Gastroesophageal sphincter (tissue), 4 donors: Measurements from ENCODE around the gene DGKE. TPM values are rescaled to one million over a fixed set of nuclear protein-coding genes. Genes with fewer than 3 reads are reported as not detected.

Experiments
- ATAC-seq: fragments of 150-250 bp; one replicate; pipeline ENCODE4 v1.9.1; 2016; ENCODE audit warnings: mild to moderate bottlenecking, moderate library complexity
- H3K27ac ChIP-seq, 4 donors: fragments of 200-600 bp; sonication (generic) in 3 of 4; 1 replicate in 3 of 4; 2 replicates in 1 of 4; pipeline ENCODE4 v1.5.1; 2016 to 2019
- H3K27me3 ChIP-seq: fragments of 200-600 bp; sonication (generic); one replicate; pipeline ENCODE4 v1.5.1; 2019
- H3K36me3 ChIP-seq, 2 donors: fragments of 200-600 bp; sonication (generic); one replicate each; pipeline ENCODE4 v1.5.1; 2019; ENCODE audit warnings: control low read depth in 1 of 2
- H3K4me1 ChIP-seq, 3 donors: fragments of 200-600 bp; sonication (generic); 1 replicate in 2 of 3; 2 replicates in 1 of 3; pipeline ENCODE4 v1.5.1; 2016 to 2019; ENCODE audit warnings: control low read depth in 2 of 3
- H3K4me3 ChIP-seq, 2 donors: fragments of 200-600 bp; sonication (generic); one replicate each; pipeline ENCODE4 v1.5.1; 2019; ENCODE audit warnings: mild to moderate bottlenecking in 1 of 2, moderate library complexity in 1 of 2
- H3K9me3 ChIP-seq, 3 donors: fragments of 200-600 bp; sonication (generic); one replicate each; pipeline ENCODE4 v1.5.1; 2017 to 2019; ENCODE audit warnings: control low read depth in 2 of 3
- EP300 ChIP-seq: sonication (generic); formaldehyde crosslinking; IDR thresholded peaks from one replicate; pipeline ENCODE4 v1.6.1; 2017; ENCODE audit warnings: antibody characterized with exemption, mild to moderate bottlenecking
- POLR2A ChIP-seq, 2 donors: fragments of 450-650 bp; IDR thresholded peaks; one replicate each; pipeline ENCODE4 v1.6.1; 2017; ENCODE audit warnings: antibody characterized with exemption in 2 of 2, mild to moderate bottlenecking in 2 of 2, moderate library complexity in 1 of 2
- POLR2AphosphoS5 ChIP-seq: sonication (generic); formaldehyde crosslinking; IDR thresholded peaks from one replicate; pipeline ENCODE4 v1.6.1; 2017; ENCODE audit warnings: antibody characterized with exemption
- WGBS, 2 donors: methylation state at CpG; one replicate each; pipeline ENCODE4 v1.1.5; 2018; ENCODE audit warnings: low coverage in 1 of 2; 5-methylcytosine and 5-hydroxymethylcytosine counted together
- total RNA-seq, 4 donors: library from RNA; depleted of rRNA; stranded (reverse); fragments of >200 nt; gene quantifications; one replicate each; pipeline ENCODE4 v1.1.0, GENCODE V29; 2016
- TF ChIP-seq, protein P1 (sequence below), 4 experiments: fragments of 200-600 bp in 2 of 4; fragments of 450-650 bp in 2 of 4; sonication (generic) in 1 of 4; IDR thresholded peaks; one replicate each; pipeline ENCODE4 v1.5.1; 2017 to 2019; ENCODE audit warnings: antibody characterized with exemption in 4 of 4, mild to moderate bottlenecking in 2 of 4, moderate library complexity in 2 of 4

Gene DGKE
- total RNA-seq, 4 donors from 2014 or later = 8.4 to 12.5 (median 9.7) TPM

DNA sequence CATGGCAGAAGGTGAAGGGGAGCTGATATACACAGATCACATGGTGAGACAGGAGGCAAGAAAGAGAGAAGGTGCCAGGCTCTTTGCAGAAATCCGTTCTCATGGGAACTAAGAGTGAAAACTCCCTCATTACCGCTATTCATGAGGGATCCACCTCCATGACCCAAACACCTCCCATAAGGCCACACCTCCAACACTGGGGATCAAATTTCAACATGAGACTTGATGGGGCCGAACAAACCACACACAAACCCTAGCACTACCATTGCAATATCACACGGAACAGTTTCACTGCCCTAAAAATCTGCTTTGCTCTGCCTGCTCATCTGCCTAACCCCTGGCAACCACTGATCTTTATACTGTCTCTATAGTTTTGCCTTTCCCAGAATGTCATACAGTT lies 35.0 kb upstream of the DGKE start:
- no peak for TF ChIP-seq POLR2AphosphoS5
- TF ChIP-seq EP300 = no peak
- no peak for TF ChIP-seq POLR2A (IDR thresholded peaks at IDR 0.05)
- TF ChIP-seq, protein P1, sequence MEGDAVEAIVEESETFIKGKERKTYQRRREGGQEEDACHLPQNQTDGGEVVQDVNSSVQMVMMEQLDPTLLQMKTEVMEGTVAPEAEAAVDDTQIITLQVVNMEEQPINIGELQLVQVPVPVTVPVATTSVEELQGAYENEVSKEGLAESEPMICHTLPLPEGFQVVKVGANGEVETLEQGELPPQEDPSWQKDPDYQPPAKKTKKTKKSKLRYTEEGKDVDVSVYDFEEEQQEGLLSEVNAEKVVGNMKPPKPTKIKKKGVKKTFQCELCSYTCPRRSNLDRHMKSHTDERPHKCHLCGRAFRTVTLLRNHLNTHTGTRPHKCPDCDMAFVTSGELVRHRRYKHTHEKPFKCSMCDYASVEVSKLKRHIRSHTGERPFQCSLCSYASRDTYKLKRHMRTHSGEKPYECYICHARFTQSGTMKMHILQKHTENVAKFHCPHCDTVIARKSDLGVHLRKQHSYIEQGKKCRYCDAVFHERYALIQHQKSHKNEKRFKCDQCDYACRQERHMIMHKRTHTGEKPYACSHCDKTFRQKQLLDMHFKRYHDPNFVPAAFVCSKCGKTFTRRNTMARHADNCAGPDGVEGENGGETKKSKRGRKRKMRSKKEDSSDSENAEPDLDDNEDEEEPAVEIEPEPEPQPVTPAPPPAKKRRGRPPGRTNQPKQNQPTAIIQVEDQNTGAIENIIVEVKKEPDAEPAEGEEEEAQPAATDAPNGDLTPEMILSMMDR (IDR thresholded peaks at IDR 0.05) = no peak
- Histone ChIP-seq H3K9me3 (no peaks in the 10 kb centered on the region), H3K27ac (no peak overlapping the region), H3K4me3 (no peak overlapping the region), H3K36me3 (no peaks in the 10 kb centered on the region), H3K4me1 (peaks cover 0 to under 1% (median 0%) of the 10 kb centered on the region in 3 donors), H3K27me3 (no peaks in the 10 kb centered on the region)
- 57% methylated on average over 4 of the region's 4 CpGs; no CpG with 5 or more reads in 1 of the 2 donors for WGBS, 2 donors
- ATAC-seq = no peak

GRCh38 chr17:56801459-56802178 lies 32.3 kb upstream of the DGKE start:
- H3K27me3 ChIP-seq = no peaks in the 10 kb centered on the region
- H3K27ac ChIP-seq = no peak overlapping the region
- H3K4me1 ChIP-seq = peaks cover 0 to 15% (median 0%) of the 10 kb centered on the region in 3 donors
- no peak for ATAC-seq
- no peaks in the 10 kb centered on the region for H3K9me3 ChIP-seq
- TF ChIP-seq, protein P1 (IDR thresholded peaks at IDR 0.05) = no peak
- no peak for TF ChIP-seq POLR2AphosphoS5
- TF ChIP-seq POLR2A (IDR thresholded peaks at IDR 0.05) = no peak
- no peak for TF ChIP-seq EP300
- H3K36me3 ChIP-seq = no peaks in the 10 kb centered on the region
- WGBS, 2 donors = 72% methylated on average over 3 of the region's 4 CpGs; no CpG with 5 or more reads in 1 of the 2 donors
- H3K4me3 ChIP-seq = no peak overlapping the region

- no peak for TF ChIP-seq POLR2AphosphoS5
- no peak for TF ChIP-seq EP300
- TF ChIP-seq, protein P1 (IDR thresholded peaks at IDR 0.05) = no peak
- TF ChIP-seq POLR2A (IDR thresholded peaks at IDR 0.05) = no peak
- no peaks in the 10 kb centered on the region for H3K27me3 ChIP-seq
Observed at GRCh38 chr17:56803071-56803470, 30.9 kb upstream of the DGKE start.

GRCh38 chr17:56804454-56804853 lies 29.5 kb upstream of the DGKE start:
- 14 to 57% methylated on average over 3 of the region's 3 CpGs for WGBS, 2 donors
- no peak overlapping the region for H3K4me3 ChIP-seq
- peaks cover 0 to 15% (median 0%) of the 10 kb centered on the region in 3 donors for H3K4me1 ChIP-seq
- no peak for ATAC-seq
- peak overlapping the region in 1 of 4 donors; percentile 14 for H3K27ac ChIP-seq
- no peaks in the 10 kb centered on the region for H3K9me3 ChIP-seq
- TF ChIP-seq, protein P1 (IDR thresholded peaks at IDR 0.05) = no peak
- no peak for TF ChIP-seq POLR2AphosphoS5
- no peak for TF ChIP-seq POLR2A (IDR thresholded peaks at IDR 0.05)
- TF ChIP-seq EP300 = no peak
- no peaks in the 10 kb centered on the region for H3K36me3 ChIP-seq
- no peaks in the 10 kb centered on the region for H3K27me3 ChIP-seq

More at GRCh38 chr17:56803071-56803470, 30.9 kb upstream of the DGKE start:
- WGBS, 2 donors = 43 to 60% methylated on average over 1 of the region's 1 CpG
- no peaks in the 10 kb centered on the region for H3K9me3 ChIP-seq
- H3K4me1 ChIP-seq = peaks cover 0 to 15% (median 0%) of the 10 kb centered on the region in 3 donors
- no peak overlapping the region for H3K4me3 ChIP-seq
- H3K27ac ChIP-seq = no peak overlapping the region
- H3K36me3 ChIP-seq = no peaks in the 10 kb centered on the region
- no peak for ATAC-seq

DNA sequence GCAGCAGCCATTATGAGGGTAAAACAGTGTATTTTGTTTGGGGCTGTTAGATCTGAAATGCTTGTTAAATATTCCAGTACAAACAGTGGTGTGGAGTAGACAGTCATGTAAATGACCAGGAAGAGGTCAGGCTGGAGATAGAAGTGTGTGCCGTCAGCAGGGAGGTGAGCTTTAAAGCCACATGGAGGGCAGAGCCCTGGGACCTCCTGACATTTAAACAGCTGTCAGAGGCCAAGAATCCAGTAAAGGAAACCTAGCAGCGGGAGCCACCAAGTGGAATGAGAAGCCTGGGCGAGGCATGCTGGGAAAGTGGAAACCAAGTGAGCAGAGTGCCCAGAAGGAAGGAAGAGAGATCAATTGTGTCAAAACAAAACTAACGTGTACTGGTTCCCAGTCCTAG lies 27.0 kb upstream of the DGKE start:
- H3K4me1 ChIP-seq = peaks cover 0 to 15% (median 0%) of the 10 kb centered on the region in 3 donors
- no peak overlapping the region for H3K4me3 ChIP-seq
- no peak overlapping the region for H3K27ac ChIP-seq
- 88% methylated on average over 4 of the region's 4 CpGs; no CpG with 5 or more reads in 1 of the 2 donors for WGBS, 2 donors
- no peaks in the 10 kb centered on the region for H3K36me3 ChIP-seq
- H3K9me3 ChIP-seq = no peaks in the 10 kb centered on the region
- no peak for ATAC-seq
- TF ChIP-seq, protein P1 (IDR thresholded peaks at IDR 0.05) = no peak
- no peak for TF ChIP-seq POLR2AphosphoS5
- no peak for TF ChIP-seq POLR2A (IDR thresholded peaks at IDR 0.05)
- no peak for TF ChIP-seq EP300
- H3K27me3 ChIP-seq = no peaks in the 10 kb centered on the region
